HK-2 (cell line): ENCODE data around the gene CACUL1.

Experiments used
- DNase-seq: peaks from one replicate; pipeline ENCODE4 v3.0.0-alpha.2; 2018; ENCODE audit not compliant: unreplicated experiment

Gene CACUL1

GRCh38 chr10:118638680-118639079, 116.1 kb downstream of the CACUL1 start:
- no peak for DNase-seq

- no peak for DNase-seq
These were observed 118.9 kb downstream of the CACUL1 start for GRCh38 chr10:118635674-118636402.

GRCh38 chr10:118633786-118634185, 121.0 kb downstream of the CACUL1 start:
- DNase-seq: no peak

- DNase-seq: no peak
These were observed 125.6 kb downstream of the CACUL1 start for GRCh38 chr10:118629211-118629610.

- DNase-seq: no peak
These were observed 126.4 kb downstream of the CACUL1 start for GRCh38 chr10:118628397-118628796.

GRCh38 chr10:118626953-118627352, 127.8 kb downstream of the CACUL1 start:
- DNase-seq: no peak
